Fibroblast of lung (primary cell): ENCODE data around the gene OGFOD3. TPM values are rescaled to one million over a fixed set of nuclear protein-coding genes. Genes with fewer than 3 reads are reported as not detected.

Experiments used
- DNase-seq, 2 donors: peaks; one replicate each; pipeline versions ENCODE4 v3.0.0 to v3.0.0-alpha.2; 2010; ENCODE audit warnings: low read depth in 2 of 2
- H2AFZ ChIP-seq: 2 replicates; pipeline ENCODE4 v1.5.1; 2012; ENCODE audit warnings: low read length, control low read depth, inconsistent platforms
- H3K27ac ChIP-seq: 2 replicates; pipeline ENCODE4 v1.5.1; 2011; ENCODE audit warnings: low read length, control low read depth; ENCODE audit not compliant: insufficient read depth
- H3K27me3 ChIP-seq: 2 replicates; pipeline ENCODE4 v1.5.1; 2011; ENCODE audit warnings: mild to moderate bottlenecking, low read length; ENCODE audit not compliant: control insufficient read depth, insufficient read depth
- H3K36me3 ChIP-seq: 2 replicates; pipeline ENCODE4 v1.5.1; 2011; ENCODE audit warnings: low read length; ENCODE audit not compliant: control insufficient read depth, insufficient read depth
- H3K4me1 ChIP-seq: 2 replicates; pipeline ENCODE4 v1.5.1; 2011; ENCODE audit warnings: low read length; ENCODE audit not compliant: control insufficient read depth, insufficient read depth; ENCODE audit errors: extremely low read depth
- H3K4me2 ChIP-seq: 2 replicates; pipeline ENCODE4 v1.5.1; 2011; ENCODE audit warnings: low read length, control low read depth; ENCODE audit not compliant: insufficient read depth; ENCODE audit errors: extremely low read depth
- H3K4me3 ChIP-seq, 4 experiments: fragments of 200-600 bp in 1 of 4; sonication (generic) in 1 of 4; replicated peaks in 1 of 4; 2 replicates each; pipeline ENCODE4 v1.5.1; 2011 to 2016; ENCODE audit warnings: low read length in 4 of 4, low read depth in 3 of 4, mild to moderate bottlenecking in 3 of 4, control low read depth in 2 of 4, inconsistent platforms in 1 of 4, mixed read lengths in 1 of 4; ENCODE audit not compliant: insufficient read depth in 1 of 4; ENCODE audit errors: control extremely low read depth in 1 of 4
- H3K79me2 ChIP-seq: 2 replicates; pipeline ENCODE4 v1.5.1; 2012; ENCODE audit warnings: mild to moderate bottlenecking, low read length, inconsistent platforms; ENCODE audit not compliant: control insufficient read depth, insufficient read depth
- H3K9ac ChIP-seq: 2 replicates; pipeline ENCODE4 v1.5.1; 2011; ENCODE audit warnings: mild to moderate bottlenecking, low read length, control low read depth; ENCODE audit not compliant: insufficient read depth
- H3K9me3 ChIP-seq: 2 replicates; pipeline ENCODE4 v1.5.1; 2012; ENCODE audit warnings: low read depth, low read length; ENCODE audit not compliant: control insufficient read depth, insufficient read depth
- H4K20me1 ChIP-seq: 2 replicates; pipeline ENCODE4 v1.5.1; 2011; ENCODE audit warnings: low read length; ENCODE audit not compliant: control insufficient read depth, insufficient read depth; ENCODE audit errors: extremely low read depth
- CTCF ChIP-seq, 2 donors: IDR thresholded peaks in 1 of 2; conservative IDR thresholded peaks in 1 of 2; 1 replicate in 1 of 2; 2 replicates in 1 of 2; pipeline ENCODE4 v1.5.1; 2011 to 2012; ENCODE audit warnings: low read length in 2 of 2, control low read depth in 1 of 2, inconsistent platforms in 1 of 2, low read depth in 1 of 2, mild to moderate bottlenecking in 1 of 2
- EZH2 ChIP-seq: IDR thresholded peaks from 2 replicates; pipeline ENCODE4 v1.5.1; 2012; ENCODE audit warnings: low read length, control low read depth, mild to moderate bottlenecking; ENCODE audit errors: missing control alignments
- polyA plus RNA-seq, 2 donors: library from polyadenylated mRNA; depleted of rRNA in 1 of 2; stranded (reverse) in 1 of 2; unstranded in 1 of 2; fragments of >200 nt; gene quantifications; 2 replicates each; pipeline ENCODE4 v1.2.1, GENCODE V29; 2011 to 2012; ENCODE audit warnings: missing spikeins in 1 of 2
- total RNA-seq: library from RNA; depleted of rRNA; stranded (reverse); fragments of >200 nt; gene quantifications from 2 replicates; pipeline ENCODE4 v1.2.1, GENCODE V29; 2014

Gene OGFOD3
- total and polyA plus RNA-seq, 2 donors (not counting 1 experiment from before 2014, with no cell fraction given) = 25.6 to 27.1 TPM

- DNase-seq = no peak
- no peaks in the 10 kb centered on the region for H3K36me3 ChIP-seq
- H3K9ac ChIP-seq = no peak overlapping the region
- H3K4me2 ChIP-seq = no peak overlapping the region
- H3K4me1 ChIP-seq = peaks cover 5% of the 10 kb centered on the region
- H3K9me3 ChIP-seq = no peaks in the 10 kb centered on the region
- H4K20me1 ChIP-seq = no peaks in the 10 kb centered on the region
- H3K27ac ChIP-seq = no peak overlapping the region
- no peak overlapping the region for H3K4me3 ChIP-seq
- H3K79me2 ChIP-seq = no peaks in the 10 kb centered on the region
- no peak for TF ChIP-seq EZH2
- peaks cover 14% of the 10 kb centered on the region for H3K27me3 ChIP-seq
- H2AFZ ChIP-seq = no peak overlapping the region
Observed at GRCh38 chr17:82357394-82357793, 61.0 kb downstream of the OGFOD3 start.

GRCh38 chr17:82356845-82357355, 61.5 kb downstream of the OGFOD3 start:
- no peak overlapping the region for H3K9ac ChIP-seq
- no peak for DNase-seq
- peaks cover 5% of the 10 kb centered on the region for H3K4me1 ChIP-seq
- H3K36me3 ChIP-seq = no peaks in the 10 kb centered on the region
- H3K79me2 ChIP-seq = no peaks in the 10 kb centered on the region
- H3K4me2 ChIP-seq = no peak overlapping the region
- no peak overlapping the region for H2AFZ ChIP-seq
- H3K27me3 ChIP-seq = peaks cover 14% of the 10 kb centered on the region
- no peaks in the 10 kb centered on the region for H3K9me3 ChIP-seq
- H4K20me1 ChIP-seq = no peaks in the 10 kb centered on the region
- H3K27ac ChIP-seq = no peak overlapping the region
- H3K4me3 ChIP-seq = no peak overlapping the region
- TF ChIP-seq CTCF (conservative IDR thresholded peaks at IDR 0.05 in 1 of 2, IDR thresholded peaks at IDR 0.05 in 1 of 2; ENCODE audit: low read depth in 1 of 2, low read length in 2 of 2) = no peak
- no peak for TF ChIP-seq EZH2

- no peaks in the 10 kb centered on the region for H3K9me3 ChIP-seq
- H3K9ac ChIP-seq = no peak overlapping the region
- H3K27me3 ChIP-seq = peaks cover 14% of the 10 kb centered on the region
- H3K79me2 ChIP-seq = no peaks in the 10 kb centered on the region
- H3K36me3 ChIP-seq = no peaks in the 10 kb centered on the region
- H3K27ac ChIP-seq = no peak overlapping the region
- no peak for TF ChIP-seq CTCF (conservative IDR thresholded peaks at IDR 0.05 in 1 of 2, IDR thresholded peaks at IDR 0.05 in 1 of 2; ENCODE audit: low read depth in 1 of 2, low read length in 2 of 2)
- no peak for TF ChIP-seq EZH2
- H2AFZ ChIP-seq = no peak overlapping the region
- H3K4me2 ChIP-seq = no peak overlapping the region
- no peaks in the 10 kb centered on the region for H4K20me1 ChIP-seq
- peak in 1 of 2 donors; percentile 63 for DNase-seq
- H3K4me1 ChIP-seq = peaks cover 5% of the 10 kb centered on the region
- H3K4me3 ChIP-seq = no peak overlapping the region
Observed at GRCh38 chr17:82355770-82356427, 62.5 kb downstream of the OGFOD3 start.
